GM21367 (cell line): ENCODE data around the gene VPS13C.
"Not testable (repeated sequence)": the region's sequence is repeated elsewhere in the genome, so short reads cannot be mapped to it uniquely, and the experiment has no call there.

Experiments used
- ATAC-seq: cut with Tn5 transposase; IDR thresholded peaks from one replicate; pipeline ENCODE4 v1.9.1; 2021; ENCODE audit not compliant: unreplicated experiment

VPS13C gene

DNA sequence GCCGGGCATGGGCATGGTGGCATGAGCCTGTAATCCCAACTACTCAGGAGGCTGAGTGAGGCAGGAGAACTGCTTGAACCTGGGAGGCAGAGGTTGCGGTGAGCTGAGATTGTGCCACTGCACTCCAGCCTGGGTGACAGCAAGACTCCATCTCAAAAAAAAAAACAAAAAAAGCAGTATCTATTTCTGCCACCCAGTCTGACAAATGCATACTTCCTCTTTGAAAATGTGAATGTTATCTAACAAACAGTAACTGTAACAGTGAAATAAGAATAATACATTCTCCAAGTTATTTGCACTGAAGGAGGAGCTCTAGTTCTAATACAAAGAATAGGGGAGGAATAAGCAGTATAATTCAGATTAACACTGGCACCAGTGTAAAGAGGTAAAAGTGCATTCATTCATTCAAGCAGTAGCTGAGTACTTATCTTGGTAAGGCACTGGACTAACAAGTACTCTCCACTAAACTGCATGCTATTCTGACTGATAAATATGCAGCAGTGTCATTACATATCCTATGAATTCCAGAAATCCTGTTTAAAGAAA lies 12.9 kb downstream of the VPS13C start:
- no peak for ATAC-seq

DNA sequence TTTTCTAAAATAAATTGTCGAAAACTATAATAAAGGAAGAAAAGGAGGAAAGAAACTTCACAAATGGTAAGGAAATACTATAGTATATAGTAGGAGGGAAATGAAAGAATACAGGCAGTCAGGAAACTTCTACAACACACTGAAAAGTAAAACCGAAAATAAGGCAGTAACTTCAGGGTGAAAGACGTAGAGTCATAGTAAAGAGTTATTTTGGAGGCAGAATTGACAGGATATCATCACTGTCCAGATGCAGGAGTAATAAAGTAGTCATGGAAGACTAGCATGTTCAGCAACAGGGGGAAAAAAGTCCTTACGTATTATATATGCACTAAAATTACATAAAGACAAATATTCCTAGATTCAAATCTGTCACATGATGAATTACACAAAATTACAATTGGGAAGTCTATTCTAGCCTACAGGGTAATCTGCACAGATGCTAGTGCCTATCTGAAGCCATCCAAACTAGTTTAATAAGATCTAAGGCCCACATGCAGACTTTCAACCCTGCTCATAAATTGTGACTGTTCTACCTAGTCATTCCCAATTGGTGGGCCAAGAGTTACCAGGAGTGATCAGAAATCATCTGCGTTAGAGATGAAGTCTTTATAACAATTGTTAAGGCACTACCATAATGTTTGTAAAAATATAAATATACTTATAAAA lies 14.0 kb downstream of the VPS13C start:
- peak; percentile 79 for ATAC-seq

DNA sequence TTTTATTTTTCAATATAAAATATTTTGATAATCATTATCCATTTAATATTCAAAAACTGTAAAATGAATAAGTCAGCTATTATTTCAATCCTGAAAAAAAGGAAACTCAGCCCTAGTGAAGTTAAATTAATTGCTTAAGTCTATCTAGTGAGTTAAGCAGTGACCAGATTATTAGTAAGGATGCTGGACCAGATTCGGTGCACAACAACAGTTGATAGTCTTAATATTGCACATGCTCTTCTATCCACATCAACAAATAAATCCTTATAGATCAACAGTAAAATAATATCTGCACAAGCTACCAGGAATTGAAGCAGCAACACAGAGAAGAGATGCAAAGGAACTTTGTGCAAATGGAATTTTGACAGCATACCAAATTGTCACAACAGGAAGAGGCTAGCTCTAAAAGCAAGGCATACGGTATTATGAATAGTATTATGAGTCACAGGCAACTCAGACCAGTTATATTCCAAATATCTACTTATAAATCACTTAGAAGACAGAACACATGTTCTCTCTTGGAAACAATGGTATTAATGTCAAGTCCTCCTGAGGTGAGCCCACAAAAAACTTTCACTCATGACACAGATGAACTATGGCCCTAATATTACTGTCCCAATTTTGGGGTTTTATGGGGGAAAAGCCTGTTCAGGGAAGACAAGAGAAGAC lies 24.9 kb downstream of the VPS13C start:
- ATAC-seq: no peak

DNA sequence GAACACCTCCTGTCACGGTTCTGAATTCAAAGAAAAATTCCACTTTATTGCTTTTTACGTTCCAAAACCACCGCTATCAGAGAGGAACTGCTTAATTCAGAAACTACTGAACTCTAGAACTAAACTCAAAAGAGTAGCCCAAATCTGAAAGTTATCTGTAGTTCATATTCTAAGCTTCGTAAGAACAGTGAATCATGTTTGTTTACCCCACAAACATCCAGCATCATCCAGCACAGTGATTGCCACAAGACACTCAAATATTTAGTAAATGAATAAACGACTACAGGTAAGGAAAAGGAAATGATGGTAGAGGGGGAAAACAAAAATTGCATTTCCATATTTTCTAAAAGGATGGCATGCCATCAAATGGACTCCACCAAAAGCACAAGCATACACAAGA lies 32.3 kb downstream of the VPS13C start:
- ATAC-seq: no peak

DNA sequence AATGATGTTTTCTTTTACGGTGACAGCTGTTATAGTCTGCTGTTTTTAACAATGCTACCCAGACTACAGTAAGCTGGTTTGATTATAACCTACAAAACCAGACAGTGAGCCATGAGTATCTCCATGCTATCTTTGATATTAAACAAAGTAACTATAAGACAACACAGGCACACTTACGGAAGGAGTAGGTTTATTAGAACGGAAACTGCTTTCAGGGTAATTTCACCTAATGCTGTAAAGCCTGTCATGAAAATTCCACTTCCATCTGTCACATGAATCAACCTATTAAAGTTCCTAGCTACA lies 33.0 kb downstream of the VPS13C start:
- ATAC-seq: no peak

DNA sequence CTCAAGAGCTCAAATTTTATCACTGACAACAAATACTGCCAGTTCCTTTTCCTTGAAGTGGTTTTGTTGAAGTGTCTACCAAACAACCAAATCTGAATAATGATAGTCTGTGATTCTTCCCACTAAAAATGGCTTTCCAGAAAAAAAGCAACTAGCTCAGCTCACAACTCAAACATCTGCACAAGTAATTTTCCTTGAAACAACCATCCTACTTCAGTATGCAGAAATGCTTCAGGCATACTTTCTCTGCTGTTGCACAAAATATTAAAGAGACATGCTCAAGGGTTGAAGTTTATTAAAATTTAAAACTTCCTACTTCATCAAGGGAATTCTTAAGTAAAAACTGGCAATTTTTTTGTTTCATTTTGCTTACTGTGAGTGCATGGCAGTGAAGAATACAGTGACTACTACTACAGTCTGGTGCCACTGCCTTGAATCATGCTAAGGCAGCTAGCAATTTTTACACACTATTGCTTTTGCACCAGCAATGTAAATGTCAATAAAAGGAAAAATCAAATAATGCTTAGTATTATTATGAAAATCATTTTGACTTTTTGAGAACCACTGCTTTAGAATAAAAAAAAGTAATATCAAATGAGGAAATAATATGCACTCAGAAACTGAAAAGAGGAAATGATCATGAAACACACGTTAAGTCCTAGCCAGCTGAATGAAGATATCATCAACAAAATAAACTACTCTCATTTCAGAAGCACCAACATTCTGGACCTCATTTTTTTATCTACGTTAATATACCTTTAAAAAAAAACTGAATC lies 33.6 kb downstream of the VPS13C start:
- no peak for ATAC-seq

DNA sequence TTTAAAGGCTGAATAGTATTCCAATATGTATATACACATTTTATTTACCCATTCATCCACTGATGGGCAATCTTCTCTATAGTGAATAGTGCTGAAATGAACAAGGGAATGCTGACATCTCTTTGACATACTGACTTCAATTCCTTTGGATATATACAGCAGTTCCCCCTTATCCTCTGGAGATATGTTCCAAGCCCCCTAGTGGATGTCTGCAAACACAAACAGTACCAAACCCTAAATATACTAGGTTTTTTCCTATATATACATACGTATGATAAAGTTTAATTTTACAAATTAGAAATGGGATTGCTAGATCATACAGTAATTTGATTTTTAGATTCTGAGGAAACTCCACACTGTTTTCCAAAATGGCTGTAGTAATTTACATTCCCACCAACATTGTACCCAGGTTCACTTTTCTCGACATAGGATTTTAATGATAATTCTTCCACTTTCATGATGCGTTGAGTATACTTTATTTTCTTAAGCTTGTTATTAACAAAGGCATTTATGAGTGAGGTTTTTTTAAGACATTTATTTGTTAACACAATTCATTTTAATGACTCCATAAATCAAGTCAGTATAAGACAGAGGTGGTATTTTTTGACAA lies 38.2 kb downstream of the VPS13C start:
- no peak for ATAC-seq

DNA sequence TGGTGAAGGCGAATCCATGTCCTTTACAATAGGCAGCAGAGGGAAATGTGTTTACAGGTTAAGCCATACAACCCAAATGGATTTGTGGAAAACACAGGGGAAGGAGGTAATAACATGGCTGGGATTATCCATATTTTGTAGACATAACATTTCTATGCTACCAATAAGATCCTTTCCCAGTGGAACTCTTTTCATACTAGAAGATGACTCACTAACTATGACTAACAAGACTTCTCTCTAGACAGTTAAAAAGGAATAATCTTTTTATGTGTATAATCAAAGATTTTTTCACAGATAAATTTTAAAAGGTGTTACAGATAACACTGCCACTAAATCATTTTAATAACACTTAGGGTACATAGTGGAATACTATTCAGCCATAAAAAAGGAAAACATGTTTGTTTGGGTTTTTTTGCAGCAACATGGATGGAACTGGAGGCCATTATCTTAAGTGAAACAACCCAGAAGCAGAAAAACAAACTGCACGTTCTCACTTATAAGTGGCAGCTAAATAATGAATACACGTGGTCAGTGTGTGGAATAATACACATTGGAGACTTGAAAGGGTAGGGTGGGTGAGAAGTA lies 39.6 kb downstream of the VPS13C start:
- ATAC-seq: no peak

DNA sequence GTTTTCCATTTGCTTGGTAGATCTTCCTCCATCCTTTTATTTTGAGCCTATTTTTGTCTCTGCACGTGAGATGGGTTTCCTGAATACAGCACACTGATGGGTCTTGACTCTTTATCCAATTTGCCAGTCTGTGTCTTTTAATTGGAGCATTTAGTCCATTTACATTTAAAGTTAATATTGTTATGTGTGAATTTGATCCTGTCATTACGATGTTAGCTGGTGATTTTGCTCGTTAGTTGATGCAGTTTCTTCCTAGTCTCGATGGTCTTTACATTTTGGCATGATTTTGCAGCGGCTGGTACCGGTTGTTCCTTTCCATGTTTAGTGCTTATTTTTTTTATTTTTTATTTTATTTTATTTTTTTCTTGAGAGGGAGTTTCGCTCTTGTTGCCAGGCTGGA lies 54.9 kb downstream of the VPS13C start:
- not testable (repeated sequence) for ATAC-seq

DNA sequence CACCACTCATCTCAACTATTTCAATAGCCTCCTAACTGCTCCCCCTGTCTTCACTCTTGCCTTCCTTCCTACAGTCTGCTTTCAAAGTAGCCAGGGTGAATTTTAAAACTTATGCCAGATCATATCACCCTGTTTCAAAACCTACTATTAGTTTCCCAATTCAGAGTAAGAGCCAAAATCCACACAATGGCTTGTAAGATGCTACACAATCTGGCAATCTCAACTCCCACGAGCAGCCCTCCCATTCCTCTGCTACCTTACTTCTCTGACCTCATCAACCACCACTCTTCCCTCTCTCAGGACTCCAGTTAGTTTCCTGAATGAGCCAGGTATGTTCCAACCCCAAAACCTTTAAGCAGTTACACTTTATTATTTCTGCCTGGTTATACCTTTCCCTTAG lies 62.5 kb downstream of the VPS13C start:
- ATAC-seq: no peak

DNA sequence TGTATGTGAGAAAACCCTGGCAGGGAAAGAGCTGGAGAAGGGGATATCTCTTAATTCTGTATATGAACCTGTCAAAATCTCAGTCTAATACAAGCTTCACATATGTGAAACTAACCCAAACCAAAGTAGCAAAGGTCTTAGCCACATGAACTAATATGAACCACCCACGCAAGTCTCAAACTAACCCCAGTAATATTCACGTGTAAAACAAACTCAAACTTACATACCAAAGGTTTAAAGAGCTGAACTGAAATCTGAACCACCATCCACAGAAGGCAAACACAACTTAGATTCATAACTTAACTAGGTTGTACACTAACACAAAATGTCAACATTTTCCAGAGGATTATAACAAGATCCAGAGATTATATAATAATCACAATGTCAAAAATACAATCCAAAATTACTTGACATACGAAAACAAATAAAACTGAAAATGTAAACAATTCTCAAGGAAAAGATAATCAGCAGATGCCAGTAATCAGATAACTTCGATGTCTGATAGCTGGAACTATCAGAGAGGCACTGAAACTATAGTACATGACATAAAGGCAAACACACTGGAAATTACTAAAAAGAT lies 64.1 kb downstream of the VPS13C start:
- ATAC-seq: no peak

DNA sequence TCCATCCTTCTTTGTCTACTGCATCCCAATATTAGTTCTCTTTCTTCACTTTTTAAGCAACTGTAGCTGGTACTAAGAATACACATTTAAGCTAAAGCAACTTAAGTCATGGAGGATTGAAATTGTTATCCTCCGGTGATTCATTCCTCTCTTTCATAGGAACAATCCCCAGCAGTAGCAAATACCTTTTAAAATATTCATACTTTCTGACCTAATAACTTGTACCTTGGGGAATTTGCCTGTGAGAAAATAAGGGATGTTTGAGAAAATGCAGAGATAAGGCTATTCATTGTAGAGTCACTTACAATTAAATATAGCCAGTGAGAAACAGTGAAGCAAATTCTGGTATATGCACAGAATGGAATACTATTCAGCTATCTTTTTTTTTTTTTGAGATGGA lies 66.0 kb downstream of the VPS13C start:
- no peak for ATAC-seq

DNA sequence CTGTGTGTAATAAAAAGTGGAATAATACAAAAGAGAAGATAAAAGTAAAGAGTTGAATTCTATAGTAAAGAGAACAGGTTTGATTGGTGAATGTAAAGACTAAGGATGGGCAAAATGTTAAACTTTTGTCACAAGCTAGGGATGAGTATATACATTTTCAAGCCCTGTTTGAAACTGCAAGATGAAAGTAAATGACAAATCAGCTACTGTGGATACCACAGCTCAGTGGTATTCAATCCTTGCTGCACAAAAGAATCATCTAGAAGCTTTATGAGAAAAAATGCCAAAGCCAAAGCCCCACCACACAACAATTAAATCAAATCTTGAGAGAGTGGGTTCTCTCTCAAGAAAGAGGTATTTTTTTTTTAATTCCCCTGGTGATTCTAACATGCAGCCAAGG lies 67.7 kb downstream of the VPS13C start:
- ATAC-seq: no peak

DNA sequence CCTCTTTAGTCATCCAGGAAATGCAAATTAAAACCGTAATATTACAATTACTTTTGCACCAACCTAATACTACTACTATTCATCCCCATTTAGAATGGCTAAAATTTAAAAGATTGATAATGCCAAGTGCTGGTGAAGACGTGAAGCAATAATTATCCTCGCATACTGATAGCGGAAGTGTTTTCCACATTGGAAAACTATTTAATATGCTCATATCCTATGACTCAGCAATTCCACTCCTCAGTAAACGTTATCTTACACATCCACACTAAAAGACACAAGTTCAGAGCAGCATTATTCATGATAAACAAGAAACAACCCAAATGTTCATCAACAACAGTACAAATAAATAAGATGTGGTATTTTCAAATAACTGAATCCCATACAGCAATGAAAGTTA lies 70.6 kb downstream of the VPS13C start:
- ATAC-seq: no peak

DNA sequence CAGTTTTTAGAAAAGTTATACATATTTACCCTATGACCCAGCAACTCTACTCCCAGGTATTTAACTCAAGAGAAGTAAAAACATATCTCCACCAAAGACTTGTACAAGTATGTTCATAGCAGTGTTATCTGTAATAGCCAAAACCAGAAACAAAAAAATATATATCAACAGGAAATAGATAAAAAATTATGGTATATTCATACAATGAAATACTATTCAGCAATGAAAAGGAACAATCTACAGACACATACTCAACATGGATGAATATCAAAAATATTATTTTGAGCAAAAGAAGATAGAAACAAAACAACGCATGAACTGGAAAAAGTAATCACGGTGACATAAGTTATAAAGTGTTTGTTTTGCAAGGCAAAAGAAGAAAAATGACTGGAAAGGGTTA lies 72.4 kb downstream of the VPS13C start:
- ATAC-seq: no peak

DNA sequence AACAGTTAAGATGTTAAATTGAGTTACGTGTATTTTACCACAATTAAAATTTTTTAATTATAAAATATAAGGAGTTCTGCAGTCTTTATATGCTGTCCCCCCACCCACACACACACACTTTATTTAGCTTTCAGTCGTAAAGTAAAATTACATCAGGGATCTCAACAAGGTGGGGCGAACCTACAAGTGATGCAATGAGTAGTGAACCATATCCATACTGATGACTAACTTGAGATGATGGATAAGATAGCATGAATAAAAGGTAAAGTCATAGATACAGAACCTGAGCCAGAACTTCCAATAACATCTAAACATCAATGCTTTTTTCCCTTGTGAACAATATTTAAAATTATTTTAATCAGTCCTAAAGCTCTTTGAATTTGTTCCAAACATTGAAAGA lies 77.2 kb downstream of the VPS13C start:
- ATAC-seq: no peak

DNA sequence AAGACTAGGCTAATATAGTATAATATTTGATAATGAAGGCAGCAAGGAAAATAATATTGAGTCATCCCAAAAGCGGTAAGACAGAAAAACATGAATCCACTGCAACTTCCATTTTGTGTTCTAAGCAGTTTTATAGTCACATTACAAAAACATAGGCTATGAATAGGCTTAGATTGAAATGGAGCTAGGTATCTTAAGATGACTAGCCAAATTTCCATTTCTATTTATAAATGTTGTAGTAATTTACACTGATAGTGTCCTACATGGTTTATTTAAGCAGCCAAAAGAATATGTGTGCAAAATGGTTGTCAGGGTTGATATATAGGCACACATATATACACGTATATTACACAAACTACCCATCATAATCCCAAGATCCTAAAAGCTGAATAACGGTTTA lies 82.0 kb downstream of the VPS13C start:
- ATAC-seq: no peak

DNA sequence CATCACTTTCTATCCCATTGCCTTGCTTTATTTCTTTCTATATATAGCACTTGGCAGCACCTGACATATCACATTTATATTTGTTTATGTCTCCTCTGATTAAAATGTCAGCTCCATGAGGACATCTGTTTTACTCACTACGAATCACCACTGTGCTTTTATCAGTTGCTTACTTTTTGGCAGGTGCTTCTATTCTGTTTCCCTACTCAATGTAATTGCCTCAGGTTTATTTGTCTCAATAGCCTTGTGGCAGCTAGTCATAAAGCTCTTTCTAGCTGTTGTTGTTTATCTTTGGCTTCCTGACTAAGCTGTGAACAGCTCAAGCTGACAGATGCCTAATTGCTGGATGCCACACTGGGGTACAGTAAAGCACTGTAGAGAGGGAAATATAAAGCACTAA lies 85.5 kb downstream of the VPS13C start:
- ATAC-seq: no peak

DNA sequence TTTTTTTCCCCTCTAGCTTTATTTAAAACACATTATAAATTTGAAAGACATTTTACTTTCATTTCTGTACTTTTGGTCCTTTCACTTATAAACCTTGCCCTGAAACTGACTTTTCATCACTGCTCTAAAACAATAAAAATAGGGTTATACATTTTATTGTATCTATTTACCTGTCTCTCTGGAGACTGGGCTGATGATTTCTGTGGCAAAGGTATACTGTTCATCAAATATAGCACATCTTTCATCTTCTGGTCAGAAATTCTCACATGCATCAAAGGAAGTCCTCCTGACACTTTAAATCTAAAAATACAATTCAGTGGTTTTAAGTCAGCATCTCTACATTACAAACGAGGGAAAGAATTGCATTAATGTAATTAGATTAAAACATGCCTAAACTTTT lies 86.1 kb downstream of the VPS13C start:
- no peak for ATAC-seq

DNA sequence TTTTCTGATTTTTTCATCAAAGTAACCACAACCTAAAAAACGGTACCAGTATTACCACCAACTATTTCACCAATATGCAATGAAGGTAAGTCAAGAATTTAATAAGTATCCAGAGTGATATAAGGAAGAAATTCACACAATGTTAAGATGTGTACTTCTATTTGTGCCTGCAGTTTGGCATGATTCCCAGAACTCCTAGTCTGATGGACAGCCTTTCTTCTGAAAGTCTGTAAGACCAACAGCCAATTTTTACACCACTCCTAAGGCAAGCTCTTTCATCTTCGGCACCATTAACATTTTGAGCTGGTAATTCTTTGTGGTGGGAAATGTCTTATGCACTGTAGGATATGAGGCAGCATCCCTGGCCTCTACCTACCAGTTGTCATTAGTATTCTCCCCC lies 108.3 kb downstream of the VPS13C start:
- ATAC-seq: no peak

DNA sequence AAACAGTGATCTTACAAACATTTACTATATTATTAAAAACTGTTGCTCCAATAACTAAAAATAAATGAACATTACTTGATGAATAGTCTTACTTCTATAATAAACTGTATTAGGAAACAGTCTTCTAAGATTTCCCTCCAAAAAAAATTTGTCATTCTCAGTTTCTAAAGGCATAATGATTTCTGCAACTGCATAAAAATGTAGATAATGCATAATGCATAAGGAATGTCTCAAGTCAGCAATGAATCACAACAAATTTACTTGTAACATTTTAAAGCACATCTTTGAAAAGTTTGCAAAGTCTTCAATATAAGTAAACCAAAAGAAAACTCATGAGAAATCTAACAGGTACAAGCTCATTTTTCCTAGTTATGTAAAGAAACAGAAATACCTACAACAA lies 113.5 kb downstream of the VPS13C start:
- ATAC-seq: no peak
